Uterus (tissue), 4 donors: Measurements from ENCODE around the gene COPS3. TPM values are rescaled to one million over a fixed set of nuclear protein-coding genes. Genes with fewer than 3 reads are reported as not detected.
"Not testable (repeated sequence)": the region's sequence is repeated elsewhere in the genome, so short reads cannot be mapped to it uniquely, and the experiment has no call there.

ENCODE experiments used
- DNase-seq, 2 donors: peaks; one replicate each; pipeline ENCODE4 v3.0.0-alpha.2; 2019 to 2020
- H3K27ac ChIP-seq, 2 donors: fragments of 200-600 bp; sonication (generic); 1 replicate in 1 of 2; 2 replicates in 1 of 2; pipeline ENCODE4 v1.5.1; 2016 to 2018
- H3K27me3 ChIP-seq, 2 donors: fragments of 200-600 bp; sonication (generic); one replicate each; pipeline ENCODE4 v1.5.1; 2018 to 2019; ENCODE audit warnings: control low read depth in 1 of 2
- H3K36me3 ChIP-seq, 2 donors: fragments of 200-600 bp; sonication (generic); one replicate each; pipeline ENCODE4 v1.5.1; 2019; ENCODE audit warnings: control low read depth in 1 of 2
- H3K4me1 ChIP-seq, 2 donors: fragments of 200-600 bp; sonication (generic); one replicate each; pipeline ENCODE4 v1.5.1; 2018 to 2019; ENCODE audit warnings: control low read depth in 1 of 2
- H3K4me3 ChIP-seq, 2 donors: fragments of 200-600 bp; sonication (generic); 1 replicate in 1 of 2; 2 replicates in 1 of 2; pipeline ENCODE4 v1.5.1; 2018 to 2019; ENCODE audit warnings: mild to moderate bottlenecking in 1 of 2
- H3K9me3 ChIP-seq, 2 donors: fragments of 200-600 bp; sonication (generic); one replicate each; pipeline ENCODE4 v1.5.1; 2019; ENCODE audit warnings: control low read depth in 1 of 2
- POLR2A ChIP-seq, 2 donors: fragments of 450-650 bp; IDR thresholded peaks; one replicate each; pipeline ENCODE4 v1.6.1; 2016; ENCODE audit warnings: antibody characterized with exemption in 2 of 2, mild to moderate bottlenecking in 1 of 2, moderate library complexity in 1 of 2
- intact Hi-C: fragments of 100-400 bp; cut with DNase I; formaldehyde crosslinking; loops from one replicate; pipeline ENCODE4 v1.15.1; 2023; ENCODE audit warnings: low total_unique reads
- total RNA-seq, 4 donors: library from RNA; depleted of rRNA in 3 of 4; stranded (reverse); fragments of >200 nt in 3 of 4; gene quantifications; one replicate each; pipeline versions ENCODE4 v1.1.0 to v1.2.4, GENCODE V29; 2014 to 2023
- TF ChIP-seq, protein P1 (sequence below), 4 experiments: fragments of 200-600 bp in 2 of 4; fragments of 450-650 bp in 2 of 4; sonication (generic) in 2 of 4; IDR thresholded peaks; one replicate each; pipeline ENCODE4 v1.5.1; 2016 to 2019; ENCODE audit warnings: antibody characterized with exemption in 4 of 4, mild to moderate bottlenecking in 2 of 4, moderate library complexity in 1 of 4
- donor health status: DM: yes; HTN: yes; CAD: no.

Gene COPS3
- total RNA-seq, 4 donors from 2014 or later, result 13.1 to 83.3 (median 49.4) TPM

DNA sequence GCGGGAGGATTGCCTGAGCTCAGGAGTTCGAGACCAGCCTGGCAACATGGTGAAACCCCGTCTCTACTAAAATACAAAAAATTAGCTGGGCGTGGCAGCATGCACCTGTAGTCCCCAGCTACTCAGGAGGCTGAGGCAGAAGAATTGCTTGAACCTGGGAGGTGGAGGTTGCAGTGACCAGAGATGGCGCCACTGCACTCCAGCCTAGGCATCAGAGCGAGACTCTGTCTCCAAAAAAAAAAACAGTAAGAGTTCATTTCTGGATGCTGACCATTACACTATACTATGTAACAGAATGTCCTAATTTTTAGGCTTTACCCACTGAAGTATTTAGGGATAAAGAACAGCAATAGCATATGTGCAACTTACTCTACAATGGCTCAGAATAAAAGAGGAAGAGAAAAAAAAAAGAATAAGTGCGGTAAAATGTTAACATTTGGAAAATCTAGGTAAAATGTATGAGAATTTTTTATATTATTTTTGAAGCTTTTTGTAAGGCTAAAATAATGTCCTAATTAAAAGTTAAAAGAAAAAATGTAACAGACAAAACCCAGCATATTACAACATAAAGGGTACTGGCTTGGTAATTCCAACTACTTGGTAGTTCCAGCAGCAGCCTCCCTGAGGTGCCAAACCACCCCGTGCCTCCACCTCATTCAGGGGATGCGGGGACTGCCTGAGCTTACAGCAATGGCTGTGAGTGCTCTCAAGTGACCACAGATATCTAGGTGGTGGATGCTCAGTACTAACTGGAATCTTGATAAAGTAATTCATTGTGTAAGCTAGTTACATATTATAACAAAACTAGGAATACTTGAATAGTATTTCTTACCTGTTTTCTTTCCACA, 10.9 kb downstream of the COPS3 start:
- H3K4me3 ChIP-seq, result no peak overlapping the region
- no peaks in the 10 kb centered on the region for H3K27me3 ChIP-seq
- no peaks in the 10 kb centered on the region for H3K4me1 ChIP-seq
- no peaks in the 10 kb centered on the region for H3K36me3 ChIP-seq
- no peak for DNase-seq
- TF ChIP-seq, protein P1, sequence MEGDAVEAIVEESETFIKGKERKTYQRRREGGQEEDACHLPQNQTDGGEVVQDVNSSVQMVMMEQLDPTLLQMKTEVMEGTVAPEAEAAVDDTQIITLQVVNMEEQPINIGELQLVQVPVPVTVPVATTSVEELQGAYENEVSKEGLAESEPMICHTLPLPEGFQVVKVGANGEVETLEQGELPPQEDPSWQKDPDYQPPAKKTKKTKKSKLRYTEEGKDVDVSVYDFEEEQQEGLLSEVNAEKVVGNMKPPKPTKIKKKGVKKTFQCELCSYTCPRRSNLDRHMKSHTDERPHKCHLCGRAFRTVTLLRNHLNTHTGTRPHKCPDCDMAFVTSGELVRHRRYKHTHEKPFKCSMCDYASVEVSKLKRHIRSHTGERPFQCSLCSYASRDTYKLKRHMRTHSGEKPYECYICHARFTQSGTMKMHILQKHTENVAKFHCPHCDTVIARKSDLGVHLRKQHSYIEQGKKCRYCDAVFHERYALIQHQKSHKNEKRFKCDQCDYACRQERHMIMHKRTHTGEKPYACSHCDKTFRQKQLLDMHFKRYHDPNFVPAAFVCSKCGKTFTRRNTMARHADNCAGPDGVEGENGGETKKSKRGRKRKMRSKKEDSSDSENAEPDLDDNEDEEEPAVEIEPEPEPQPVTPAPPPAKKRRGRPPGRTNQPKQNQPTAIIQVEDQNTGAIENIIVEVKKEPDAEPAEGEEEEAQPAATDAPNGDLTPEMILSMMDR (IDR thresholded peaks at IDR 0.05), result no peak
- no peak for TF ChIP-seq POLR2A (IDR thresholded peaks at IDR 0.05)
- H3K27ac ChIP-seq, result no peak overlapping the region
- H3K9me3 ChIP-seq, result no peaks in the 10 kb centered on the region
- intact Hi-C loops, result no loop called here

- TF ChIP-seq, protein P1 (IDR thresholded peaks at IDR 0.05), result no peak
- TF ChIP-seq POLR2A (IDR thresholded peaks at IDR 0.05), result no peak
- no peak for DNase-seq
Observed at GRCh38 chr17:17264430-17264829, 16.6 kb downstream of the COPS3 start.

DNA sequence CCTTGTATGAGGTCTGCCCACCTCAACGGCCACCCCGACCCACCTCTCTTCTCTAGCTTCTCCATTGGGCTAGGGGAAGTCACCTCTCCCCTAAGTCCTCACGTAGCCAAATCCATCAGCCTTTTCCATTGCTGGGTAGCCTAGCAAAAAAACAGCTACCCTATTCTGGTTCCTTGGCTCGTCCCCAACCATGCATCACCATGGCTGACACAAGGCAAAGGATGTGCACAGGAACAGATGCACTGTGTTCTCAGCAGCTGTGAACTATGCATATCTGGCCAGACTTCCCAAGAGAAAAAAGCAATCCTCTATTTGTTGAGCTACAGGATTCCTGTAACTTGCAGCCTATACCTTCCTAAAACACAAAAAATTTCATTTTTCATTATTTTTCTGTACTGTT, 22.0 kb downstream of the COPS3 start:
- H3K4me1 ChIP-seq, result no peaks in the 10 kb centered on the region
- no peak for DNase-seq
- no peaks in the 10 kb centered on the region for H3K36me3 ChIP-seq
- no peak overlapping the region for H3K27ac ChIP-seq
- intact Hi-C loops, result no loop called here
- H3K27me3 ChIP-seq, result no peaks in the 10 kb centered on the region
- H3K9me3 ChIP-seq, result no peaks in the 10 kb centered on the region
- no peak for TF ChIP-seq POLR2A (IDR thresholded peaks at IDR 0.05)
- TF ChIP-seq, protein P1 (IDR thresholded peaks at IDR 0.05), result no peak
- H3K4me3 ChIP-seq, result no peak overlapping the region

More at GRCh38 chr17:17264430-17264829, 16.6 kb downstream of the COPS3 start:
- Histone ChIP-seq H3K4me3 (no peak overlapping the region), H3K4me1 (no peaks in the 10 kb centered on the region), H3K9me3 (no peaks in the 10 kb centered on the region), H3K27me3 (no peaks in the 10 kb centered on the region), H3K36me3 (no peaks in the 10 kb centered on the region), H3K27ac (no peak overlapping the region)
- intact Hi-C loops, result no loop called here

DNA sequence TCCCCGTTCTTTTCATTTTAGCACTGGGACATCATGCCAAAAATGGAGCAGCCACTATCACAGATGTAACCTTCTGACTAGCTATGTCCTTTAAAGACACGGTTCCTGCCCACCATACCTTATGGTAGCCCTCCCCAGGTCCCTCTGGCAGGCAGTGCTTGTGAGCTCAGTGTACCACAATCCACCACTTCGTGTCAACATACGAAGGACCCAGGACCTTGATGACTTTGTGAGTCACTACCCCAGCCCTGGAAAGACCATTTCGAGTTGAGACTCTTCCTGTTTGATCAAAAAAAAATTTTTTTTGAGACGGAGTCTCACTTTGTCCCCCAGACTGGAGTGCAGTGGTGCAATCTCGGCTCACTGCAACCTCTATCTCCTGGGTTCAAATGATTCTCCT, 23.0 kb downstream of the COPS3 start:
- Histone ChIP-seq H3K27me3 (no peaks in the 10 kb centered on the region), H3K4me3 (no peak overlapping the region), H3K27ac (no peak overlapping the region), H3K36me3 (no peaks in the 10 kb centered on the region), H3K9me3 (no peaks in the 10 kb centered on the region), H3K4me1 (no peaks in the 10 kb centered on the region)
- DNase-seq, result no peak
- TF ChIP-seq, protein P1 (IDR thresholded peaks at IDR 0.05), result no peak
- no peak for TF ChIP-seq POLR2A (IDR thresholded peaks at IDR 0.05)
- intact Hi-C loops, result no loop called here

GRCh38 chr17:17256316-17256715, 24.7 kb downstream of the COPS3 start:
- H3K27ac ChIP-seq, result no peak overlapping the region
- intact Hi-C loops, result no loop called here
- TF ChIP-seq, protein P1 (IDR thresholded peaks at IDR 0.05), result no peak
- no peak for TF ChIP-seq POLR2A (IDR thresholded peaks at IDR 0.05)
- H3K27me3 ChIP-seq, result no peaks in the 10 kb centered on the region
- H3K9me3 ChIP-seq, result no peaks in the 10 kb centered on the region
- H3K36me3 ChIP-seq, result no peaks in the 10 kb centered on the region
- DNase-seq, result no peak
- no peak overlapping the region for H3K4me3 ChIP-seq
- H3K4me1 ChIP-seq, result no peaks in the 10 kb centered on the region

GRCh38 chr17:17255689-17256088, 25.4 kb downstream of the COPS3 start:
- H3K27ac ChIP-seq, H3K36me3 ChIP-seq, intact Hi-C loops, H3K9me3 ChIP-seq, DNase-seq, H3K4me1 ChIP-seq, H3K4me3 ChIP-seq, H3K27me3 ChIP-seq: not testable (repeated sequence)
